Activated CD8-positive, alpha-beta memory T cell treated with anti-CD3 and anti-CD28 coated beads, Interleukin-2, amount 50 U/mL, for 24 hours (primary cell): ENCODE results near the gene SGO2.
"Not testable (repeated sequence)": the region's sequence is repeated elsewhere in the genome, so short reads cannot be mapped to it uniquely, and the experiment has no call there.

ENCODE experiments used
- DNase-seq: peaks from one replicate; pipeline ENCODE4 v3.0.0-alpha.2; 2020; ENCODE audit errors: extremely low read depth

Gene SGO2

DNA sequence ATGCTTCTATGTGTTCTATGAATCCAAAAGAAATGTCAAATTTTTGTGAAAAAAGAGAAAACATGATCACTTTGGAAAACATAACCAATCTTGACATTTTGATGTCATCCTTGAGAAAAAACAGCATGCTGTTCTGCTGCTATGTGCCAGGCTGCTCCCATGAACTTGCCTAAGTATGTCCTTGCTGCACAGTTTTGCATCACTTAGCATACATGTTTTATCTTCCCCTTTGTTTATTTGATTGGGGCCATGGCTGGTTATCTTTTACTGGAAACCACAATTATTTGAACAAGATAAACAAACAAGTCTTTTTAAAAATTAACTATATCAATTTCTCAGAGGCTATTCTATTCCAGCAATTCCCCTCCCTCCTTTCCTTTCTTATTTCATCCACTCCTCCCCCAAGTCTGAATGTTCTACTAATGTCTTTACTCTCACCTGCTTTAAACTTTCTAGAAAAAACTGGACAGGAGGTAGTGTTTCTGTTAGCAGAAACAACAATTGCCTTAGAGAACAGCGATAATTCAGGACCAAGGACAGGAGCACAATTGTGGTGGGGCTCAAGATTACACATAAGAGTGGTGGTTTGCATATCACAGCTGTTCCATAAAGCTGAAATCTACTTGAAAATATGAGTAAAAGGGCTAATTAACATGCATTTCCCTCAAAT lies 66.5 kb downstream of the SGO2 start:
- no peak for DNase-seq

DNA sequence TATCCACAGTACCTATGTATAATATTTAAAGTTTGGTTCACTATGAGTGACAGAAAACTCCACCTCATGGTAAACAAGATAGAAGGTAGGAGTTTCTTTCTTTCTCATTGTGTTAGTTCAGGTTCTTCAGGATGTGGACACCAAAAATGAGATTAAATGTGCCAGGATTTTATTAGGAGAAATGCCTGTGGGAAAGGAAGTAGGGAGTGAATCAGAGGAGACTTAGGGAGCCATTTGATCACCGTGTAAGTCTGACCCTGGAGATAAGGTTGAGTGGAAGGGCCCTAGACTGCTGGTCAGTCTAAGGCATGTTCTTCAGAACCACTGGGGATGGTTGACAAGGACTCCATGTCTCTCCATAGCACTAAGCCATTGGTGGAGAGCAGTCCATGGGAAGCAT lies 67.9 kb downstream of the SGO2 start:
- DNase-seq: no peak

GRCh38 chr2:200595913-200596312 lies 69.9 kb downstream of the SGO2 start:
- DNase-seq: no peak

DNA sequence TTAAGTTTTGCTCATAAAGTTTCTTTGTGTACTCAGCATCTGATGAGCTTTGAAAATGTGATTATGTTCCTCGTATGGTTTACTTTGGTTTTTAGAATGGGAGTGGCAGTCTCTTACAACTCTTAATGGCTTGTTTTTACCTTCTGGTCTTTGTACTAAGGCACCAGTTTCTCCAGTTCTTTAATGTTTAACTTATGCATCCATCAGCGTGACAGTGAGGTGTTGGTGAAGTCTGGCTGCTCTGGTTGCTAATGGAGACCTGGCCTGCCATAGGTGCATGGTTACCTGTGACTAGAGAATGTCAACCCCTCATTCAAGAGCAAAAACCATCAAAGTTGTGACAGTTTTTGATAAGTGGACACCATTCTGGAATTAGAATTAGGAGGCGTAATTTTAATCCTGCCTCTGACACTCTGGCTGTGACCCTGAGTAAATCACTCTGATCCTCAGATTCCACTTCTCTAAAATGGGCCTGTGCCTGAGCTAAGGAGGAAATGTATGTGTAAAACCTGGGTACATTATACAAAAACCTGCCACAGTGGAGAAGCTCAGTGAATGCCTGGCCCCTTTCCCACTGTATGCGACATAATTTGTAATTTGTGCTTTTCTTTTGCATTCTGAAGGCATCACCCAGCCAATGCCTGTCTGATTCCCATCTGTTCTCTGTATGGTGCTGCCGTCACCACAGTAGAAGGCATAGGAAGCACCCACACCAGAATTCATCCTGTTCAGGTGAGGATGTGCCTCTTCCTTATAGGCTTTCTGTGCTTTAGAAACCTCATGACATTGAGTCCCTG lies 71.0 kb downstream of the SGO2 start:
- no peak for DNase-seq

- no peak for DNase-seq
Measured at GRCh38 chr2:200599206-200599605, 73.2 kb downstream of the SGO2 start.

DNA sequence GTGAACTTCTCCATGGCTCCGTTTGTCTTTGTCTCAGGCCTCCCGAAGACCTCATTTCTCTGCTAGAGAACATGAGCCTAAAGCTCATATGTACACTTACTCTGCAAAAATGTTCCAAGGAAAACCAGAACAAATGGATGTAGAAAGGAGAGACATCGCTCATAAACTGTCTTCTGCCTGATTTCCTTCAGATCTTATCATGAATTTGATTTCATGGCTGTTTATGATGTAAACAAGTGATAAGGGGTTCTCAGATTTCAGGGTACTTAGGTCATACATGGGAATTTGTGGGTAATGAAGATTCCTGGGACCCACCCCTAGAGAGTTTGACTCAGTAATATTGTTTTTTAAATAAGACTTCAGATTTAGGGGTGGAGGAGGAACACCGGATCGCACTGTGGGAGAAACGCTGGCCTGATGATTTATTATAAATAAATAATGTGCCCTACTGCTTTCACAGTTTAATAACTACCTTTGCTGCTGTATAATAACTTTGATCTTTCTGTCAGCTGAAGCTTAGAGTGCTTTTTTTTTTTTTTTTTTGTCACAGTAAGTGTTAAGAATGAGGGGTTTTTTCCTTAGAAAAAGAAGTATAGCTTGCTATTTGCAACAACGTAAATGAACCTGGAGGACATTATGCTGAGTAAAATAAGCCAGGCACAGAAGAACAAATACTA lies 74.7 kb downstream of the SGO2 start:
- DNase-seq: no peak

- no peak for DNase-seq
Measured at GRCh38 chr2:200602584-200602983, 76.6 kb downstream of the SGO2 start.

- DNase-seq: no peak
Measured at GRCh38 chr2:200603972-200604371, 78.0 kb downstream of the SGO2 start.

DNA sequence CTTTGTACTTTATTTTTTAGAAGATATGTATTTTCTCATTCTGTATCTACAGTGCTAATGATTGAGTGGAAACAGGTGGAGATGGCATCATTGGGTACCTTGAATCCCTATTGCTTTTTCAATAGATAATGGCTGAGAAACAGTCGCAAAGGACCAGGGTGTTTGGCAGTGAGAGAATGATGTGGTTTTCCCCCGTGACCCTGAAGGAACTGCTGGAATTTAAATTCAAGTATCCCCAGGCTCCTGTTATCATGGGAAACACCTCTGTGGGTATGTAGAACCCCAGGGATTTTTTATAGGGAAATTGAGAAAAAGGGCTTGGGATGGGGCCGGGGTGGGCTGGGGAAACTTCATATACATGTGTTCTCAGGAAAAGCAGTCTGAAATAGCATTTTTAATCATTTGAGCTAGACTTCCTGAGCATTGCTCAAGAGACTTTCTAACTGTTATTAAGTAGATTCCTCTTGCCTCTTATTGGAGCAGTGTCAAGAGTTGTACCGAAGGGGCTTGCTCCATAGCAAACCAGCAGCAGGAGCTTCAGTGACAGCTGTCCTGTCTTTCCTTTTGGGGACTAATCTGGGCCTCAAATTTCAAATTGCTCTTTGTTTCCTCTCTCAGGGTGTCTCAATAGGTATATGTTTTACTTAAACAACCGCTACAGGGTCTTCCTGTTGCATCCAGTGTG lies 78.7 kb downstream of the SGO2 start:
- no peak for DNase-seq

GRCh38 chr2:200608341-200609027 lies 82.5 kb downstream of the SGO2 start:
- DNase-seq: no peak

DNA sequence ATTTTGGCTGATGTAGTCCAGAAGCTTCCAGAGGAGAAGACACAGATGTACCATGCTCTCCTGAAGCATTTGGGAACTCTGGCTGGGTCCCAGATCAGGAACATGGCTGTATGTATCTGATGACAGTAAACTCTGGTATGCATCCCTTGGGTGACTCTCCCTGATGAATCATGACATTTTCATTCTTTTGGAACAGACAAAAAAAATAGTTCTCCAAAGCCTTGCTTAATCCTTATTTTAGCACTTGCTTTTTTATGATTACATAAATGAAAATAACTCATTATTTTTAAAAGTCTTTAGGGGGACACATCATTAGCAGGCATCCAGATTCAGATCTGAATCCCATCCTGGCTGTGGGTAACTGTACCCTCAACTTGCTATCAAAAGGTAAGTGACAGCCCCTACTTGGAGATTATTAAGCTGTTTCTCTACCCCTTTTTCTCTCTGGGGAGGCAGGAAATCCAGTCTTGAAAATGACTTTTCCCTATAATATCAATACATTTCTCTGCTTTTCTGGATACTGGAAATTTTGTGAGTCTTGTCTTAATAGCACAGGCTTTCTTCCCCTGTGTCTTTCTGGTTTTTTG lies 83.1 kb downstream of the SGO2 start:
- no peak for DNase-seq

GRCh38 chr2:200610217-200610616 lies 84.2 kb downstream of the SGO2 start:
- not testable (repeated sequence) for DNase-seq

DNA sequence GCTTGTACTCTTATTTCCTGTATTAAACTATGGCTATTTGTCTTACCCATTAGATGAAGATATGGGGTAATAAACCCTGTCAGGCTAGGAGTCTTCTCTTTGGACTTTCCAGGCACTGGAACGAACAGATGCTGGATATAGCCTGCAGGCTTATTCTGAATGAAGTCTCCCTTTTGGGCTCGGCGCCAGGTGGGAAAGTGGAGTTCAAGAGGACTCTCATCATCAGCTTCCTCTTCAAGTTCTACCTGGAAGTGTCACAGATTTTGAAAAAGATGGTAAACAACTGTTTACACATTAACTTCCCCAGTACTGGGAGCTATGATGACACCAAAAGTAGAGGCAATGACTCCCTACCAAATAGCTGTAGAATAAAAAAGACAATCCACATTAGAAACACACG lies 87.7 kb downstream of the SGO2 start:
- DNase-seq: no peak

DNA sequence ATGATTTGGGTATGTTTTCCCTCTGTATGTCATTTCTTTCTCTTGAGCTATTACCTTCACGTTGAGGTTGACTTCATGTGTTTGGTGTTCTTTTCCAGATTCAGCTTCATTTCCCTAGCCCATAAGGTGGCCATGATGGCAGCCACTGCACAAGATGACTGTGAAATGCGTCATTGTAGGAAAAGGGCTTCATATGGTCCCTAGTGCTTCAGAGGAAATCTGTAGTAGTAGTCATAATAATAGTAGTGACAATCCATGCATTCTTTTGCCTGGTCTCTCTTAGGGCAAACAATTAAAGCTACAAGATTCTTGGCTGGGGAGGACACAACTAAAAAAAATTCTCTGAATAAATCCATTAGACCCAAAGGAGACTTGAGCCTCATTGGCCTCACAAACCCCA lies 88.2 kb downstream of the SGO2 start:
- DNase-seq: no peak

DNA sequence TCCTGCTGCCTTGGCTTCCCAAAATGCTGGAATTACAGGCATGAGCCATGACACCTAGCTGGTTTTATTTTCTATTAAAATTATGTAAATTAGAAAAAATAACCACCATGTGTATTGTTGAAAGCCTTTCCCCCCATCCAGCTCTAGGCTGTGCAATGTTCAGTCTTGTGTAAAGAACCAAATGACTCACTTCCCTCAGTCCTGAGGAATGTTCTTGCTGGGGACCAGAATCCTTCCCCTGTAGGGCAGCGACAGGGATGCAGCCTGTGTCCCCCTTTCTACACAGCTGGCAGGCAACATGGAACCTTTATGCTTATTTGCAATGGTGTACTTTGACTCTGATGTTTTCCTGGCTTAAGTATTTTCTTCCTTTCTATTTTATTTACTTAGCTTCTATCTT lies 89.2 kb downstream of the SGO2 start:
- DNase-seq: no peak

DNA sequence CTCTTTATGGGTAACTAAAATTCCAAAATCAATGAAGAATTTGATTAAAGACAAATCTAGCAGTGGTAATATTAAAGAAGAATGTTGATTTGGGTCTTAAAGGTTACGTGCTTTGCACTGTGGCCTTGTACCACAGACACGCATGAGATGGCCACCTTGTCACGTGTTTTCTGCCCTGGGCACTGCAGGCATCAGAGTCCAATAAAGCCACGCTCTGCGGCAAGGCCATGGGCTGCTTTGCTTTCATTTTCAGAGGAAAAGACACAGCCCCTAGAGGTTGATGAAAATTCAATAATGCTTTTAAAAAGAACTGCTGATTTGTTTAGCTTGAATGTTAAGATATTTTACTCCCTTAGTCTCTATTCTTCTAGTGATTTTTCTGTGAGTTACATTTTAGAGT lies 90.2 kb downstream of the SGO2 start:
- no peak for DNase-seq

DNA sequence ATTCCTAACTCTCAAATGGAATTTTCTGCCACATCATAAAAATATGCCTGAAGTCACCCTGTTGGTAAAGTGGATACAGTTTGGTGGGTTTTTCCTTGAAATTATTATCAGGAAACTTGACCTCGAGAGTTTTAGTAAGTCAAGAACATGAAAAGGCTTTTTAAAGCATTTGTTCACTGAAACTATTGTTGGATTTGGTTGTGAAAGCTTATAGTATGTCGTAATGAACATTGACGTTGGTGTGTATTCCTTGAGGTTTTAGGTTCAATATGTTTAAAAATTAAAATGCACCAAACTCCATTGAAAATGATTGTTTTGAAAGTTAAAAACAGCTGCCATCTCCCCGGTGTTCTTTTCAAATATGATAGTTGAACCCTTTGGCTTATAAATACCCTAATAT lies 90.6 kb downstream of the SGO2 start:
- no peak for DNase-seq

DNA sequence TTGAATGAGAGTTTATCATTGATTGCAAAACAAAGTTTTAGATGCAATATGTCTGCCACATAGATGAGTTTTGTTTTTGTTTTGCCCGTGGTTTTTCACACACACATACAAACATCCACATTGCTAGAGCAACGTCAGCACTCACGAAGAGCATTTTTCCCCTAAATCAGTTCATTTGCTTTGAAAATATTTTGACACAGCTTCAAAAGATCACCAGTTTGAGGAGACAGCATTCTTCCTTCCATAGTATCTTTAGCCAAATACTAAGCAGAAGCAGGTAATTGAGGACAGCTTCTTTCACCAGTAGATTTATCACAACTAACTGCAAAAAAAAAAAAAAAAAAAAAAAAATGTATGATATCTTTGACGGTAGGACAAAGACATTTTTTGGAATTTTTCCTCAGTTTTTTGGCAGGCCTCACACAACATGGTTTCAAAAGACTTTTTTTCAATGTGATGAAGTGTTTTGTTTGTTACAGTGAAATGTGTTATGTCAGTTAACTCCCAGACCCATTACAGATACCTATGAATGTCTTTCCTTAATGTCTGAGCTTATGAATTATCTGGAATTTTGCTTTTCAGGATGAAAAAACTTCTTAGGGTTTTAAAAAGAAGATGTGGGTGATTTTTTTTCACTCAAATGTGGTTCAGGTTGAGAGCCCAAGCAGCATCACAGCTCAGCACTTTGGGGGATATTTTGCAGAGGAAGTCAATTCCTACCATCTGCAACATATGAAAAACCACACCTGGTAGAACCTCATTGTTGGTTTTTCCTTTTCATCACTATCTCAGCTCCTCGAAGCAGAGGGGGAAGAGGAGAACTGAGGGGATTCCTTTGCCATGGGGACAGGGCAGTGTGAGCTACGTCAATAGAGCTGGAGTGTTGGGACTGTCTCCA lies 91.4 kb downstream of the SGO2 start:
- DNase-seq: no peak

- DNase-seq: no peak
Measured at GRCh38 chr2:200618054-200618419, 92.0 kb downstream of the SGO2 start.

GRCh38 chr2:200618590-200619021 lies 92.6 kb downstream of the SGO2 start:
- DNase-seq: no peak
